Hepatocyte (in vitro differentiated cells): ENCODE results near the gene ZBTB44.

Source experiments
- EZH2 ChIP-seq: fragments of 200-600 bp; sonication (generic); IDR thresholded peaks from 2 replicates; pipeline ENCODE4 v1.6.1; 2016; ENCODE audit warnings: antibody characterized with exemption, mild to moderate bottlenecking, borderline replicate concordance
- EZH2phosphoT487 ChIP-seq: fragments of 200-600 bp; sonication (generic); IDR thresholded peaks from one replicate; pipeline ENCODE4 v1.6.1; 2018; ENCODE audit warnings: antibody characterized with exemption, mild to moderate bottlenecking, low read depth, moderate library complexity; ENCODE audit not compliant: unreplicated experiment, severe bottlenecking
- TF ChIP-seq, protein P1 (sequence below): fragments of 200-600 bp; sonication (generic); IDR thresholded peaks from 2 replicates; pipeline ENCODE4 v1.5.1; 2016; ENCODE audit warnings: antibody characterized with exemption, mild to moderate bottlenecking; ENCODE audit not compliant: poor library complexity

GRCh38 chr11:130187096-130187495, 127.6 kb downstream of the ZBTB44 start:
- TF ChIP-seq, protein P1, sequence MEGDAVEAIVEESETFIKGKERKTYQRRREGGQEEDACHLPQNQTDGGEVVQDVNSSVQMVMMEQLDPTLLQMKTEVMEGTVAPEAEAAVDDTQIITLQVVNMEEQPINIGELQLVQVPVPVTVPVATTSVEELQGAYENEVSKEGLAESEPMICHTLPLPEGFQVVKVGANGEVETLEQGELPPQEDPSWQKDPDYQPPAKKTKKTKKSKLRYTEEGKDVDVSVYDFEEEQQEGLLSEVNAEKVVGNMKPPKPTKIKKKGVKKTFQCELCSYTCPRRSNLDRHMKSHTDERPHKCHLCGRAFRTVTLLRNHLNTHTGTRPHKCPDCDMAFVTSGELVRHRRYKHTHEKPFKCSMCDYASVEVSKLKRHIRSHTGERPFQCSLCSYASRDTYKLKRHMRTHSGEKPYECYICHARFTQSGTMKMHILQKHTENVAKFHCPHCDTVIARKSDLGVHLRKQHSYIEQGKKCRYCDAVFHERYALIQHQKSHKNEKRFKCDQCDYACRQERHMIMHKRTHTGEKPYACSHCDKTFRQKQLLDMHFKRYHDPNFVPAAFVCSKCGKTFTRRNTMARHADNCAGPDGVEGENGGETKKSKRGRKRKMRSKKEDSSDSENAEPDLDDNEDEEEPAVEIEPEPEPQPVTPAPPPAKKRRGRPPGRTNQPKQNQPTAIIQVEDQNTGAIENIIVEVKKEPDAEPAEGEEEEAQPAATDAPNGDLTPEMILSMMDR, result no peak
- TF ChIP-seq EZH2, result no peak
- no peak for TF ChIP-seq EZH2phosphoT487
